K562 (cell line): ENCODE measurements around the gene C1orf116. TPM values are rescaled to one million over a fixed set of nuclear protein-coding genes. Genes with fewer than 3 reads are reported as not detected.

Experiments used
- BRF1 ChIP-seq: IDR thresholded peaks from 3 replicates; pipeline ENCODE4 v1.6.1; 2011; ENCODE audit warnings: borderline replicate concordance, mild to moderate bottlenecking; ENCODE audit not compliant: insufficient read length; ENCODE audit errors: extremely low read depth
- CAMTA2 ChIP-seq: fragments of 250-450 bp; sonication (Bioruptor Pico); conservative IDR thresholded peaks from 2 replicates; pipeline ENCODE4 v1.5.1; 2022
- CBFA2T2 ChIP-seq: fragments of 450-650 bp; conservative IDR thresholded peaks from 2 replicates; pipeline ENCODE4 v1.6.1; 2017; ENCODE audit warnings: mild to moderate bottlenecking
- CCAR2 ChIP-seq: fragments of 200-400 bp; formaldehyde crosslinking; IDR thresholded peaks from 2 replicates; pipeline ENCODE4 v1.6.1; 2017; ENCODE audit warnings: mild to moderate bottlenecking, low read depth, low read length
- CTCF ChIP-seq, 3 experiments: IDR thresholded peaks in 2 of 3; conservative IDR thresholded peaks in 1 of 3; 2 replicates each; pipeline ENCODE4 v1.5.1; 2011 to 2012; ENCODE audit warnings: low read length in 3 of 3, mild to moderate bottlenecking in 3 of 3, control low read depth in 2 of 3, improper control_type of control experiment in 1 of 3, inconsistent platforms in 1 of 3, low read depth in 1 of 3, mixed read lengths in 1 of 3, moderate library complexity in 1 of 3; ENCODE audit not compliant: insufficient read depth in 2 of 3
- HDAC1 ChIP-seq, 2 experiments: fragments of 450-650 bp; IDR thresholded peaks; 2 replicates each; pipeline ENCODE4 v1.6.1; 2016 to 2017; ENCODE audit warnings: inconsistent platforms in 1 of 2, mild to moderate bottlenecking in 1 of 2, moderate library complexity in 1 of 2
- HOMEZ ChIP-seq: fragments of 250-450 bp; sonication (Bioruptor Pico); IDR thresholded peaks from 2 replicates; pipeline ENCODE4 v1.4.0; 2020; ENCODE audit warnings: mild to moderate bottlenecking, moderate library complexity
- JUN ChIP-seq, 2 experiments: sonication (generic) in 1 of 2; formaldehyde crosslinking in 1 of 2; IDR thresholded peaks; 2 replicates each; pipeline versions ENCODE4 v1.6.1 to v1.8.0; 2012 to 2022; ENCODE audit warnings: borderline replicate concordance in 2 of 2, mild to moderate bottlenecking in 2 of 2, improper control_type of control experiment in 1 of 2, low read depth in 1 of 2, low read length in 1 of 2, missing genetic modification reagents in 1 of 2
- KAT8 ChIP-seq: fragments of 450-650 bp; IDR thresholded peaks from 2 replicates; pipeline ENCODE4 v1.6.1; 2016; ENCODE audit warnings: low read depth, mild to moderate bottlenecking
- KDM5B ChIP-seq: fragments of 200-600 bp; sonication (generic); IDR thresholded peaks from 2 replicates; pipeline ENCODE4 v1.6.1; 2012; ENCODE audit warnings: low read depth, mild to moderate bottlenecking, moderate library complexity, low read length, control low read depth, inconsistent platforms; ENCODE audit not compliant: insufficient replicate concordance
- NCOA2 ChIP-seq, 2 experiments: fragments of 450-650 bp; IDR thresholded peaks; 2 replicates each; pipeline ENCODE4 v1.6.1; 2018; ENCODE audit warnings: mild to moderate bottlenecking in 2 of 2, moderate library complexity in 1 of 2; ENCODE audit not compliant: partially characterized antibody in 2 of 2
- PPARD ChIP-seq: fragments of 250-450 bp; sonication (Bioruptor Pico); IDR thresholded peaks from 2 replicates; pipeline ENCODE4 v1.8.0; 2022; ENCODE audit warnings: inconsistent platforms, mild to moderate bottlenecking, moderate library complexity
- PREB ChIP-seq: sonication (generic); formaldehyde crosslinking; IDR thresholded peaks from 2 replicates; pipeline ENCODE4 v1.8.1; 2023; ENCODE audit warnings: mild to moderate bottlenecking, missing genetic modification reagents
- PRMT5 ChIP-seq: sonication (generic); formaldehyde crosslinking; IDR thresholded peaks from 2 replicates; pipeline ENCODE4 v1.5.0; 2020; ENCODE audit warnings: missing genetic modification reagents
- RBM17 ChIP-seq: fragments of 200-400 bp; formaldehyde crosslinking; IDR thresholded peaks from 2 replicates; pipeline ENCODE4 v1.6.1; 2017; ENCODE audit warnings: low read depth, mild to moderate bottlenecking, low read length, borderline replicate concordance
- SAFB2 ChIP-seq: fragments of 200-400 bp; formaldehyde crosslinking; IDR thresholded peaks from 2 replicates; pipeline ENCODE4 v1.6.1; 2018; ENCODE audit warnings: borderline replicate concordance, low read length, low read depth, moderate library complexity; ENCODE audit not compliant: severe bottlenecking
- ZNF175 ChIP-seq: fragments of 200-800 bp; sonication (Bioruptor generic); IDR thresholded peaks from 2 replicates; pipeline ENCODE4 v1.6.1; 2016; ENCODE audit warnings: low read depth, mild to moderate bottlenecking, missing genetic modification characterization, missing compliant biosample characterization
- ZNF239 ChIP-seq: fragments of 250-450 bp; sonication (Bioruptor Pico); IDR thresholded peaks from 2 replicates; pipeline ENCODE4 v1.4.0; 2020; ENCODE audit warnings: mild to moderate bottlenecking
- ZNF785 ChIP-seq: fragments of 250-450 bp; sonication (Bioruptor Pico); IDR thresholded peaks from 2 replicates; pipeline ENCODE4 v1.4.0; 2020; ENCODE audit warnings: mild to moderate bottlenecking
- ZNF830 ChIP-seq: fragments of 250-450 bp; sonication (Bioruptor Pico); IDR thresholded peaks from 2 replicates; pipeline ENCODE4 v1.5.0; 2021; ENCODE audit warnings: mild to moderate bottlenecking
- polyA plus RNA-seq, 8 experiments: library from polyadenylated mRNA; depleted of rRNA in 4 of 8; stranded (reverse) in 5 of 8; unstranded in 3 of 8; fragments of >200 nt; fragmentation: Nextera tagmentation in 2 of 8; fragmentation: Illumina TruSeq in 1 of 8; extraction: Ambion mirVana in 2 of 8; extraction: Trizol in 1 of 8; gene quantifications; 2 replicates each; pipeline versions ENCODE4 v1.2.1 to v1.2.3, GENCODE V29; 2011 to 2014; ENCODE audit warnings: inconsistent platforms in 1 of 8, missing spikeins in 1 of 8
- total RNA-seq, 7 experiments: library from RNA; depleted of rRNA in 6 of 7; stranded (reverse); fragments of >200 nt in 6 of 7; fragmentation: Illumina TruSeq in 2 of 7; extraction: Trizol in 2 of 7; gene quantifications; 2 replicates each; pipeline versions ENCODE4 v1.2.1 to v1.2.3, GENCODE V29; 2011 to 2021; ENCODE audit warnings: low replicate concordance in 1 of 7
- TF ChIP-seq, protein P1 (sequence below): fragments of 450-650 bp; IDR thresholded peaks from 2 replicates; pipeline ENCODE4 v1.6.1; 2018; ENCODE audit not compliant: partially characterized antibody

Gene C1orf116
- total and polyA plus RNA-seq, 9 of the 15 experiments (the other 6 are each of a cell fraction or from before 2014, with no cell fraction given) = 0.62 to 3.0 (median 0.95) TPM

- TF ChIP-seq PREB (CRISPR knock-in tag) = no peak
- TF ChIP-seq CBFA2T2 = no peak
- no peak for TF ChIP-seq CCAR2
- no peak for TF ChIP-seq ZNF239 (CRISPR knock-in tag)
- TF ChIP-seq KDM5B = no peak
- no peak for TF ChIP-seq HOMEZ (CRISPR knock-in tag)
- TF ChIP-seq, protein P1, sequence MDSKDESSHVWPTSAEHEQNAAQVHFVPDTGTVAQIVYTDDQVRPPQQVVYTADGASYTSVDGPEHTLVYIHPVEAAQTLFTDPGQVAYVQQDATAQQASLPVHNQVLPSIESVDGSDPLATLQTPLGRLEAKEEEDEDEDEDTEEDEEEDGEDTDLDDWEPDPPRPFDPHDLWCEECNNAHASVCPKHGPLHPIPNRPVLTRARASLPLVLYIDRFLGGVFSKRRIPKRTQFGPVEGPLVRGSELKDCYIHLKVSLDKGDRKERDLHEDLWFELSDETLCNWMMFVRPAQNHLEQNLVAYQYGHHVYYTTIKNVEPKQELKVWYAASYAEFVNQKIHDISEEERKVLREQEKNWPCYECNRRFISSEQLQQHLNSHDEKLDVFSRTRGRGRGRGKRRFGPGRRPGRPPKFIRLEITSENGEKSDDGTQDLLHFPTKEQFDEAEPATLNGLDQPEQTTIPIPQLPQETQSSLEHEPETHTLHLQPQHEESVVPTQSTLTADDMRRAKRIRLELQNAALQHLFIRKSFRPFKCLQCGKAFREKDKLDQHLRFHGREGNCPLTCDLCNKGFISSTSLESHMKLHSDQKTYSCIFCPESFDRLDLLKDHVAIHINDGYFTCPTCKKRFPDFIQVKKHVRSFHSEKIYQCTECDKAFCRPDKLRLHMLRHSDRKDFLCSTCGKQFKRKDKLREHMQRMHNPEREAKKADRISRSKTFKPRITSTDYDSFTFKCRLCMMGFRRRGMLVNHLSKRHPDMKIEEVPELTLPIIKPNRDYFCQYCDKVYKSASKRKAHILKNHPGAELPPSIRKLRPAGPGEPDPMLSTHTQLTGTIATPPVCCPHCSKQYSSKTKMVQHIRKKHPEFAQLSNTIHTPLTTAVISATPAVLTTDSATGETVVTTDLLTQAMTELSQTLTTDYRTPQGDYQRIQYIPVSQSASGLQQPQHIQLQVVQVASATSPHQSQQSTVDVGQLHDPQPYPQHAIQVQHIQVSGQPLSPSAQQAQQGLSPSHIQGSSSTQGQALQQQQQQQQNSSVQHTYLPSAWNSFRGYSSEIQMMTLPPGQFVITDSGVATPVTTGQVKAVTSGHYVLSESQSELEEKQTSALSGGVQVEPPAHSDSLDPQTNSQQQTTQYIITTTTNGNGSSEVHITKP = no peak
- TF ChIP-seq CAMTA2 (CRISPR knock-in tag) = no peak
- no peak for TF ChIP-seq ZNF785 (CRISPR knock-in tag)
- TF ChIP-seq KAT8 = no peak
- TF ChIP-seq PPARD (CRISPR knock-in tag) = no peak
- no peak for TF ChIP-seq HDAC1 (IDR thresholded peaks at IDR 0.05)
- TF ChIP-seq RBM17 = no peak
- TF ChIP-seq JUN (IDR thresholded peaks at IDR 0.05; ENCODE audit: borderline replicate concordance, low read depth, low read length) = peak; percentile 61; the same call in 1 of the 2 replicates
- TF ChIP-seq JUN (CRISPR knock-in tag; IDR thresholded peaks at IDR 0.05; ENCODE audit: borderline replicate concordance) = no peak
- TF ChIP-seq ZNF830 = no peak
- TF ChIP-seq NCOA2 (IDR thresholded peaks at IDR 0.05; ENCODE audit: partially characterized antibody in 2 of 2) = no peak
- peak; percentile 84 for TF ChIP-seq ZNF175 (CRISPR knock-in tag)
- TF ChIP-seq CTCF (IDR thresholded peaks at IDR 0.05 in 2 of 3, conservative IDR thresholded peaks at IDR 0.05 in 1 of 3; ENCODE audit: insufficient read depth in 2 of 3, low read depth in 1 of 3, low read length in 3 of 3) = no peak
- no peak for TF ChIP-seq BRF1
- TF ChIP-seq SAFB2 = no peak
- no peak for TF ChIP-seq PRMT5 (CRISPR knock-in tag)
Measured at GRCh38 chr1:207034208-207034607, 1.7 kb upstream of the C1orf116 start (continued).
